ENCODE results near the gene MCUB. TPM values are rescaled to one million over a fixed set of nuclear protein-coding genes. Genes with fewer than 3 reads are reported as not detected.

Gene MCUB
- total RNA-seq, 1 experiment from 2014 or later, result 14.8 TPM

GRCh38 chr4:109588176-109588575 lies 28.1 kb downstream of the MCUB start:
- H3K79me1 ChIP-seq (ENCODE audit: insufficient read depth, low read depth, low read length, poor library complexity, severe bottlenecking), result no peaks in the 10 kb centered on the region
- no peak overlapping the region for H2BK120ac ChIP-seq (ENCODE audit: low read depth, low read length, poor library complexity, severe bottlenecking)
- no peak overlapping the region for H3K27ac Mint-ChIP-seq
- no peak for DNase-seq
- no peak overlapping the region for H3K27ac ChIP-seq (ENCODE audit: insufficient read length, low read depth, low read length)
- peaks cover 7 to 9% of the 10 kb centered on the region in 2 experiments for H3K4me1 Mint-ChIP-seq
- H3K4me2 ChIP-seq (ENCODE audit: insufficient read depth, insufficient read length, low read length), result no peak overlapping the region
- no peak overlapping the region for H3T11ph ChIP-seq (ENCODE audit: low read length)
- peaks cover 15 to 17% of the 10 kb centered on the region in 2 experiments for H3K9me3 Mint-ChIP-seq
- H4K20me1 ChIP-seq (ENCODE audit: control insufficient read depth, insufficient read depth, insufficient read length), result no peaks in the 10 kb centered on the region
- no peak overlapping the region for H4K5ac ChIP-seq (ENCODE audit: insufficient read length, low read depth, low read length)
- no peak overlapping the region for H3K4me3 Mint-ChIP-seq
- H2BK12ac ChIP-seq (ENCODE audit: insufficient read length, low read depth, low read length), result no peak overlapping the region
- WGBS (ENCODE audit: extremely low coverage, insufficient read length, low lambda C conversion rate), result no CpG with 5 or more reads among the region's 4 CpGs
- no peaks in the 10 kb centered on the region for H3K27me3 ChIP-seq (ENCODE audit: insufficient read depth, low read length)
- no peaks in the 10 kb centered on the region for H3K79me2 ChIP-seq (ENCODE audit: insufficient read depth, low read length)
- no peak overlapping the region for H3K9ac ChIP-seq (ENCODE audit: extremely low read depth, insufficient read length, low read length)
- H3K23me2 ChIP-seq (ENCODE audit: insufficient read length, low read depth, low read length, poor library complexity, severe bottlenecking), result no peaks in the 10 kb centered on the region
- H3K23ac ChIP-seq (ENCODE audit: insufficient read length, low read depth, low read length), result no peak overlapping the region
- H4K91ac ChIP-seq (ENCODE audit: insufficient read length, low read depth, low read length), result no peak overlapping the region
- H3K18ac ChIP-seq (ENCODE audit: insufficient read length, low read depth, low read length), result no peak overlapping the region
- H3K4ac ChIP-seq (ENCODE audit: low read depth, low read length), result no peak overlapping the region
- H2BK15ac ChIP-seq (ENCODE audit: low read depth, low read length), result no peak overlapping the region
- H4K8ac ChIP-seq (replicated peaks; ENCODE audit: insufficient read length, low read depth, low read length), result no peak overlapping the region
- H3K36me3 Mint-ChIP-seq (ENCODE audit: insufficient read depth in 1 of 3, low read depth in 3 of 3), result peaks cover 6 to 15% (median 9%) of the 10 kb centered on the region in 3 experiments
- no peak overlapping the region for H2AFZ ChIP-seq (ENCODE audit: low read length)
- H3K27me3 Mint-ChIP-seq (ENCODE audit: low read depth), result no peaks in the 10 kb centered on the region
- TF ChIP-seq CTCF (conservative IDR thresholded peaks at IDR 0.05), result no peak
- H2BK5ac ChIP-seq (ENCODE audit: insufficient read length, low read length), result no peak overlapping the region
- H3K56ac ChIP-seq (ENCODE audit: insufficient read length, low read depth, low read length), result no peak overlapping the region
- H3K9me3 ChIP-seq (ENCODE audit: control insufficient read depth, low read depth, low read length), result no peaks in the 10 kb centered on the region
- no peak overlapping the region for H3K14ac ChIP-seq (ENCODE audit: insufficient read depth, low read length)
- H2AK5ac ChIP-seq (ENCODE audit: insufficient read length, low read length), result no peak overlapping the region
- H2BK20ac ChIP-seq (ENCODE audit: low read depth, low read length, poor library complexity, severe bottlenecking), result no peak overlapping the region
- no peaks in the 10 kb centered on the region; the same call in 1 of the 2 replicates for H3K4me1 ChIP-seq (ENCODE audit: insufficient read depth, low read length)

Data from H9 (cell line).